H1 (cell line): Measurements from ENCODE around the gene DGCR6L. TPM values are rescaled to one million over a fixed set of nuclear protein-coding genes. Genes with fewer than 3 reads are reported as not detected.
A peak's percentile ranks its signal among the peaks of the same experiment; 100 is the strongest.

Source experiments
- CTCF ChIA-PET: fragments of 300-600 bp; sonication (Branson Sonifier 250); formaldehyde crosslinking; loops from one replicate; lab custom pipeline; 2021; ENCODE audit not compliant: partially characterized antibody; lab: Charles Lee
- POLR2A ChIA-PET: fragments of 300-600 bp; sonication (Branson Sonifier 250); formaldehyde crosslinking; loops from one replicate; lab custom pipeline; 2021; ENCODE audit warnings: inconsistent platforms; ENCODE audit not compliant: partially characterized antibody; lab: Charles Lee
- DNase-seq, 2 experiments: peaks; one replicate each; pipeline versions ENCODE4 v3.0.0 to v3.0.0-alpha.2; 2010 to 2022; ENCODE audit warnings: low spot score in 2 of 2, low read depth in 1 of 2, mixed read lengths in 1 of 2
- FAIRE-seq: peaks from 2 replicates; lab custom pipeline; 2011; peaks lifted over from hg19 to GRCh38; lab: Jason Lieb, UNC
- H2AFZ ChIP-seq: 2 replicates; pipeline ENCODE4 v1.8.1; 2012; ENCODE audit warnings: low read length, inconsistent platforms
- H2AK5ac ChIP-seq: 2 replicates; pipeline ENCODE4 v1.6.1; 2013; ENCODE audit warnings: low read depth, low read length
- H2BK120ac ChIP-seq: replicated peaks from 2 replicates; pipeline ENCODE3; 2013; ENCODE audit warnings: low read depth, low read length, inconsistent platforms
- H2BK12ac ChIP-seq: 2 replicates; pipeline ENCODE4 v1.6.1; 2013; ENCODE audit warnings: low read depth, low read length
- H2BK15ac ChIP-seq: 2 replicates; pipeline ENCODE4 v1.6.1; 2013; ENCODE audit warnings: low read length
- H2BK20ac ChIP-seq: 2 replicates; pipeline ENCODE4 v1.6.1; 2013; ENCODE audit warnings: low read length
- H2BK5ac ChIP-seq: 2 replicates; pipeline ENCODE4 v1.6.1; 2013; ENCODE audit warnings: low read depth, low read length
- H3K14ac ChIP-seq: 2 replicates; pipeline ENCODE4 v1.6.1; 2013; ENCODE audit warnings: inconsistent platforms; ENCODE audit not compliant: insufficient read length
- H3K18ac ChIP-seq: 2 replicates; pipeline ENCODE4 v1.6.1; 2013; ENCODE audit warnings: low read length; ENCODE audit errors: extremely low read depth
- H3K23ac ChIP-seq: 2 replicates; pipeline ENCODE4 v1.6.1; 2013; ENCODE audit warnings: inconsistent platforms; ENCODE audit not compliant: insufficient read length
- H3K23me2 ChIP-seq: 2 replicates; pipeline ENCODE4 v1.6.1; 2013; ENCODE audit warnings: low read depth, low read length
- H3K27ac ChIP-seq: 2 replicates; pipeline ENCODE4 v1.6.1; 2011; ENCODE audit warnings: low read depth, low read length, inconsistent platforms
- H3K27me3 ChIP-seq, 4 experiments: replicated peaks in 1 of 4; 1 replicate in 1 of 4; 2 replicates in 3 of 4; pipeline versions ENCODE4 v1.6.1 to v1.8.1; 2011 to 2013; ENCODE audit warnings: low read length in 3 of 4, mild to moderate bottlenecking in 3 of 4, inconsistent platforms in 2 of 4, mixed read lengths in 2 of 4, moderate library complexity in 1 of 4; ENCODE audit not compliant: control insufficient read depth in 3 of 4, insufficient read depth in 3 of 4; ENCODE audit errors: extremely low read depth in 1 of 4
- H3K36me3 ChIP-seq, 4 experiments: 2 replicates each; pipeline versions ENCODE4 v1.6.1 to v1.8.1; 2011 to 2013; ENCODE audit warnings: mild to moderate bottlenecking in 4 of 4, low read length in 3 of 4, moderate library complexity in 2 of 4, control low read depth in 1 of 4, inconsistent platforms in 1 of 4; ENCODE audit not compliant: insufficient read depth in 4 of 4, control insufficient read depth in 2 of 4
- H3K4ac ChIP-seq: replicated peaks from 2 replicates; pipeline ENCODE3; 2013; ENCODE audit warnings: low read length, low read depth, mixed read lengths, inconsistent platforms; ENCODE audit not compliant: insufficient read length
- H3K4me1 ChIP-seq, 4 experiments: replicated peaks in 1 of 4; 1 replicate in 1 of 4; 2 replicates in 3 of 4; pipeline versions ENCODE4 v1.6.1 to v1.8.1; 2011 to 2013; ENCODE audit warnings: low read length in 3 of 4, inconsistent platforms in 2 of 4, mixed read lengths in 1 of 4; ENCODE audit not compliant: insufficient read depth in 4 of 4, control insufficient read depth in 3 of 4
- H3K4me2 ChIP-seq, 2 experiments: 2 replicates each; pipeline versions ENCODE4 v1.6.1 to v1.8.1; 2011 to 2013; ENCODE audit warnings: low read depth in 2 of 2, low read length in 2 of 2, control low read depth in 1 of 2, inconsistent platforms in 1 of 2, mild to moderate bottlenecking in 1 of 2; ENCODE audit not compliant: insufficient read depth in 1 of 2
- H3K4me3 ChIP-seq, 4 experiments: fragments of 200-600, 300-600 bp in 1 of 4; sonication (generic), shearing (Covaris generic), sonication (Bioruptor Twin) in 1 of 4; 2 replicates each; pipeline versions ENCODE4 v1.5.1 to v1.8.1; 2011 to 2016; ENCODE audit warnings: low read length in 4 of 4, low read depth in 3 of 4, control low read depth in 2 of 4, inconsistent platforms in 2 of 4, mild to moderate bottlenecking in 2 of 4, mixed read lengths in 1 of 4, moderate library complexity in 1 of 4; ENCODE audit not compliant: insufficient read depth in 2 of 4; ENCODE audit errors: extremely low read depth in 1 of 4
- H3K56ac ChIP-seq: replicated peaks from 2 replicates; pipeline ENCODE3; 2013; ENCODE audit warnings: low read depth, mild to moderate bottlenecking, mixed read lengths, low read length, inconsistent platforms; ENCODE audit not compliant: insufficient read length
- H3K79me1 ChIP-seq: 2 replicates; pipeline ENCODE4 v1.6.1; 2013; ENCODE audit warnings: low read depth, low read length, control low read depth
- H3K79me2 ChIP-seq, 2 experiments: 2 replicates each; pipeline versions ENCODE4 v1.6.1 to v1.8.1; 2012 to 2013; ENCODE audit warnings: low read length in 2 of 2, mild to moderate bottlenecking in 2 of 2, inconsistent platforms in 1 of 2; ENCODE audit not compliant: insufficient read depth in 2 of 2, control insufficient read depth in 1 of 2
- H3K9ac ChIP-seq, 4 experiments: replicated peaks in 1 of 4; 1 replicate in 1 of 4; 2 replicates in 3 of 4; pipeline versions ENCODE4 v1.6.1 to v1.8.1; 2011 to 2013; ENCODE audit warnings: low read depth in 3 of 4, low read length in 3 of 4, control low read depth in 2 of 4, mild to moderate bottlenecking in 2 of 4, moderate library complexity in 2 of 4, inconsistent platforms in 1 of 4; ENCODE audit errors: extremely low read depth in 1 of 4
- H3K9me3 ChIP-seq, 2 experiments: 2 replicates each; pipeline versions ENCODE4 v1.6.1 to v1.8.1; 2012 to 2013; ENCODE audit warnings: mild to moderate bottlenecking in 2 of 2, moderate library complexity in 2 of 2, control low read depth in 1 of 2, inconsistent platforms in 1 of 2, low read depth in 1 of 2, low read length in 1 of 2, mixed read lengths in 1 of 2; ENCODE audit not compliant: insufficient read depth in 2 of 2
- H4K20me1 ChIP-seq, 2 experiments: replicated peaks in 1 of 2; 2 replicates each; pipeline versions ENCODE3 to v1.8.1; 2011 to 2013; ENCODE audit warnings: inconsistent platforms in 2 of 2, low read length in 2 of 2, mild to moderate bottlenecking in 1 of 2; ENCODE audit not compliant: insufficient read depth in 2 of 2, control insufficient read depth in 1 of 2
- H4K5ac ChIP-seq: 2 replicates; pipeline ENCODE4 v1.6.1; 2013; ENCODE audit warnings: low read length, low read depth, mixed read lengths, inconsistent platforms; ENCODE audit not compliant: insufficient read length
- H4K8ac ChIP-seq: 2 replicates; pipeline ENCODE4 v1.8.0; 2013; ENCODE audit warnings: mild to moderate bottlenecking, moderate library complexity, low read length, inconsistent platforms; ENCODE audit not compliant: insufficient read depth; ENCODE audit errors: extremely low read depth
- H4K91ac ChIP-seq: replicated peaks from 2 replicates; pipeline ENCODE3; 2013; ENCODE audit warnings: low read length, mixed read lengths, inconsistent platforms; ENCODE audit not compliant: insufficient read length
- BCL11A ChIP-seq, 2 experiments: IDR thresholded peaks; one replicate each; pipeline ENCODE4 v1.6.1; 2011; ENCODE audit warnings: low read depth in 2 of 2, low read length in 2 of 2, mild to moderate bottlenecking in 2 of 2
- CHD1 ChIP-seq: IDR thresholded peaks from 2 replicates; pipeline ENCODE4 v1.6.1; 2012; ENCODE audit warnings: low read depth, low read length, improper control_type of control experiment
- E2F6 ChIP-seq: IDR thresholded peaks from 2 replicates; pipeline ENCODE4 v1.6.1; 2012; ENCODE audit warnings: inconsistent platforms
- WGBS, 2 experiments: shearing (Covaris generic) in 1 of 2; methylation state at CpG; one replicate each; pipeline versions ENCODE4 v1.1.6 to v1.1.7; 2013 to 2015; ENCODE audit warnings: low lambda C conversion rate in 2 of 2, mixed read lengths in 2 of 2, inconsistent platforms in 1 of 2, low coverage in 1 of 2, missing lambda C conversion rate in 1 of 2; ENCODE audit not compliant: insufficient replicate concordance in 2 of 2, insufficient coverage in 1 of 2, insufficient read length in 1 of 2; ENCODE audit errors: extremely low coverage in 1 of 2, missing lambda C conversion rate in 1 of 2; 5-methylcytosine and 5-hydroxymethylcytosine counted together
- polyA plus RNA-seq, 7 experiments: library from polyadenylated mRNA; depleted of rRNA in 3 of 7; stranded (reverse) in 5 of 7; unstranded in 2 of 7; fragments of >200 nt in 5 of 7; fragments of 200-250 nt in 2 of 7; gene quantifications; 1 replicate in 5 of 7; 2 replicates in 1 of 7; 4 replicates in 1 of 7; pipeline versions ENCODE4 v1.2.1 to v1.2.3, GENCODE V29; 2011 to 2013; ENCODE audit warnings: missing spikeins in 2 of 7, mixed read lengths in 2 of 7
- total RNA-seq: library from RNA; stranded (reverse); fragmentation: NEBNext Ultra II Directional; extraction: Animal tissue kit (Norgen Biotek cat#: 25700); gene quantifications from 2 replicates; pipeline ENCODE4 v1.2.1, GENCODE V29; 2021

DGCR6L gene
- total and polyA plus RNA-seq, 2 of the 8 experiments (the other 6 are each of a cell fraction or from before 2014, with no cell fraction given) = 43.6 to 72.6 TPM

- no peak overlapping the region for H3K14ac ChIP-seq
- no peak overlapping the region for H4K8ac ChIP-seq
- H2BK15ac ChIP-seq = no peak overlapping the region
- no peak overlapping the region for H2BK120ac ChIP-seq
- H3K56ac ChIP-seq = no peak overlapping the region
- no peaks in the 10 kb centered on the region for H4K20me1 ChIP-seq
- H3K27ac ChIP-seq = no peak overlapping the region
- CTCF ChIA-PET = interaction anchor here (0.9 to 4.8 kb wide), 4 partner anchors 13 to 117 kb away, joined by 3 to 20 read pairs (median 4); no protein-coding TSS in a partner anchor
- H3K23ac ChIP-seq = no peak overlapping the region
- no peaks in the 10 kb centered on the region for H3K9me3 ChIP-seq
- H3K4ac ChIP-seq = no peak overlapping the region
- FAIRE-seq (no peak), DNase-seq (no peak)
- POLR2A ChIA-PET = interaction anchor here (0.9 kb wide), 1 partner anchor 152 kb away, joined by 3 read pairs; no protein-coding TSS in a partner anchor
- H3K4me1 ChIP-seq = peaks cover 0 to 7% (median 5%) of the 10 kb centered on the region in 4 experiments; a peak in 5 of 7 replicates
- H2BK12ac ChIP-seq = 0 out of 2 replicates have a peak overlapping the region, but pooled peaks have one; percentile 17
- no peak overlapping the region for H3K18ac ChIP-seq
- peaks cover under 1% of the 10 kb centered on the region; the same call in 1 of the 2 replicates for H3K23me2 ChIP-seq
- H3K27me3 ChIP-seq = no peaks in the 10 kb centered on the region; a peak in 2 of 7 replicates
- no peak overlapping the region for H2BK5ac ChIP-seq
- H3K4me3 ChIP-seq = no peak overlapping the region
- peaks cover under 1% of the 10 kb centered on the region; the same call in 1 of the 2 replicates for H3K79me1 ChIP-seq
- no peaks in the 10 kb centered on the region for H3K79me2 ChIP-seq
- WGBS, 2 experiments = 91% methylated on average over 9 of the region's 9 CpGs; no CpG with 5 or more reads in 1 of the 2 experiments
- no peak overlapping the region for H4K91ac ChIP-seq
- no peak overlapping the region for H2BK20ac ChIP-seq
- 0 out of 2 replicates have a peak overlapping the region, but pooled peaks have one; percentile 6 for H2AK5ac ChIP-seq
- TF ChIP-seq E2F6 (no peak), BCL11A (IDR thresholded peaks at IDR 0.05; ENCODE audit: low read depth in 2 of 2, low read length in 2 of 2) (no peak), CHD1 (no peak)
- H2AFZ ChIP-seq = no peak overlapping the region
- no peak overlapping the region for H3K4me2 ChIP-seq
- no peak overlapping the region for H4K5ac ChIP-seq
- no peaks in the 10 kb centered on the region for H3K36me3 ChIP-seq
- no peak overlapping the region for H3K9ac ChIP-seq
Observed at GRCh38 chr22:20272174-20272573, 47.7 kb downstream of the DGCR6L start.
